ENCODE data around the gene ELK4.

DNA sequence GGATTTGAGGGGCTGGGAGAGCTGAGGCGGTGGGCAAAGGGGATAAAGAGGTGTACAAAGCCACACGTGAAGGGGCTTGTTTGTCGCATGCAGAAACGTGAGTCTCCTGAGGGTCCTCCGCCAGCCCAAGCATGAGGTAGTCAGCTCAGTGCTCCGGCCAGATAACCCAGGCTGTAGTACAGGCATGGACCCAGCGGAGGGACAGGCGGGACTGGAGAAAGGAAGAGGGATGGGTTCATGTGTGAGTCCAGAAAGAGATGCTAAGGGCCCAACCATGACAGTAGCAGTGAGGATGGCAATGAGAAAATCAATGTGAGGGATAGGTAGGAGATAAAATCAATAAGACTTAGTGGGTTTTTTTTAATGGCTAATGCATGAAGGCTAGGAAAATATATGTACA, 13.7 kb upstream of the ELK4 start:
- no peak for TF ChIP-seq POLR2AphosphoS2 (conservative IDR thresholded peaks at IDR 0.05; ENCODE audit: low read length)
- no peak for TF ChIP-seq CTCF (IDR thresholded peaks at IDR 0.05)
- TF ChIP-seq ZNF302 (CRISPR knock-in tag; IDR thresholded peaks at IDR 0.05), result no peak
- TF ChIP-seq EP300 (IDR thresholded peaks at IDR 0.05), result no peak
- TF ChIP-seq MAZ (IDR thresholded peaks at IDR 0.05; ENCODE audit: borderline replicate concordance, low read depth, low read length), result no peak
- TF ChIP-seq SREBF2 (IDR thresholded peaks at IDR 0.05), result no peak
- TF ChIP-seq, protein P1, sequence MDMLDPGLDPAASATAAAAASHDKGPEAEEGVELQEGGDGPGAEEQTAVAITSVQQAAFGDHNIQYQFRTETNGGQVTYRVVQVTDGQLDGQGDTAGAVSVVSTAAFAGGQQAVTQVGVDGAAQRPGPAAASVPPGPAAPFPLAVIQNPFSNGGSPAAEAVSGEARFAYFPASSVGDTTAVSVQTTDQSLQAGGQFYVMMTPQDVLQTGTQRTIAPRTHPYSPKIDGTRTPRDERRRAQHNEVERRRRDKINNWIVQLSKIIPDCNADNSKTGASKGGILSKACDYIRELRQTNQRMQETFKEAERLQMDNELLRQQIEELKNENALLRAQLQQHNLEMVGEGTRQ (IDR thresholded peaks at IDR 0.05), result no peak
- TF ChIP-seq POLR2A (IDR thresholded peaks at IDR 0.05; ENCODE audit: low read length), result no peak
- TF ChIP-seq GATA3 (IDR thresholded peaks at IDR 0.05; ENCODE audit: borderline replicate concordance), result no peak
- TF ChIP-seq RCOR1 (IDR thresholded peaks at IDR 0.05; ENCODE audit: low read depth, low read length), result no peak
- TF ChIP-seq CEBPB (IDR thresholded peaks at IDR 0.05), result no peak
- TF ChIP-seq ESRRA (IDR thresholded peaks at IDR 0.05; ENCODE audit: borderline replicate concordance, low read length), result no peak
- TF ChIP-seq RFX5 (IDR thresholded peaks at IDR 0.05), result no peak
